HEK293 (cell line): Measurements from ENCODE around the gene NEMP2.
"Not testable (repeated sequence)": the region's sequence is repeated elsewhere in the genome, so short reads cannot be mapped to it uniquely, and the experiment has no call there.

ENCODE experiments used
- CTCF ChIA-PET: fragments of 350-600 bp; formaldehyde crosslinking; extraction: SDS; loops from one replicate; lab custom pipeline; 2021; ENCODE audit warnings: antibody characterized with exemption; lab: Yijun Ruan, JAX
- POLR2A ChIA-PET: fragments of 300-600 bp; formaldehyde crosslinking; extraction: SDS; loops from one replicate; lab custom pipeline; 2020; ENCODE audit warnings: antibody characterized with exemption, inconsistent platforms; lab: Yijun Ruan, JAX
- H3K27ac ChIP-seq: fragments of 200-500 bp; sonication (Bioruptor generic); 2 replicates; pipeline ENCODE4 v1.5.1; 2014; ENCODE audit warnings: low read depth, low read length, control low read depth, inconsistent platforms; ENCODE audit errors: extremely low read depth
- H3K36me3 ChIP-seq, 2 experiments: fragments of 200-500 bp in 1 of 2; sonication (Bioruptor generic) in 1 of 2; 1 replicate in 1 of 2; 2 replicates in 1 of 2; pipeline ENCODE4 v1.5.1; 2014 to 2017; ENCODE audit warnings: inconsistent platforms in 2 of 2, low read length in 2 of 2; ENCODE audit not compliant: control insufficient read depth in 2 of 2, insufficient read depth in 1 of 2
- H3K4me1 ChIP-seq: fragments of 200-500 bp; sonication (Bioruptor generic); 2 replicates; pipeline ENCODE4 v1.5.1; 2014; ENCODE audit warnings: mild to moderate bottlenecking, low read length, inconsistent platforms; ENCODE audit not compliant: control insufficient read depth, insufficient read depth
- H3K4me3 ChIP-seq: 2 replicates; pipeline ENCODE4 v1.5.1; 2011; ENCODE audit warnings: low read depth, mild to moderate bottlenecking, control low read depth, low read length, moderate library complexity
- H3K9me3 ChIP-seq: fragments of 200-500 bp; sonication (Bioruptor generic); 2 replicates; pipeline ENCODE4 v1.5.1; 2014; ENCODE audit warnings: low read depth, low read length, inconsistent platforms; ENCODE audit not compliant: control insufficient read depth, insufficient read depth
- GLIS1 ChIP-seq: fragments of 450-650 bp; formaldehyde crosslinking; IDR thresholded peaks from 2 replicates; pipeline ENCODE4 v1.5.1; 2016; ENCODE audit warnings: missing biosample characterization, missing genetic modification characterization
- IKZF3 ChIP-seq: fragments of 450-650 bp; IDR thresholded peaks from 2 replicates; pipeline ENCODE4 v1.5.0; 2018; ENCODE audit warnings: missing biosample characterization, mild to moderate bottlenecking, missing genetic modification characterization, moderate library complexity
- PRDM1 ChIP-seq: fragments of 450-650 bp; formaldehyde crosslinking; IDR thresholded peaks from 2 replicates; pipeline ENCODE4; 2016; ENCODE audit warnings: missing biosample characterization, missing genetic modification characterization
- WT1 ChIP-seq: fragments of 450-650 bp; formaldehyde crosslinking; IDR thresholded peaks from 2 replicates; pipeline ENCODE4 v1.5.1; 2016; ENCODE audit warnings: missing biosample characterization, missing genetic modification characterization
- ZEB2 ChIP-seq: fragments of 450-650 bp; formaldehyde crosslinking; IDR thresholded peaks from 2 replicates; pipeline ENCODE4 v1.5.1; 2016; ENCODE audit warnings: missing biosample characterization, missing genetic modification characterization
- ZNF239 ChIP-seq: fragments of 450-650 bp; formaldehyde crosslinking; IDR thresholded peaks from 2 replicates; pipeline ENCODE4 v1.5.1; 2016; ENCODE audit warnings: missing biosample characterization, missing genetic modification characterization
- ZNF529 ChIP-seq: fragments of 450-650 bp; formaldehyde crosslinking; IDR thresholded peaks from 2 replicates; pipeline ENCODE4 v1.5.1; 2017; ENCODE audit warnings: missing genetic modification characterization, missing biosample characterization; ENCODE audit not compliant: insufficient replicate concordance
- ZNF600 ChIP-seq: fragments of 450-650 bp; formaldehyde crosslinking; IDR thresholded peaks from 2 replicates; pipeline ENCODE4 v1.5.1; 2016; ENCODE audit warnings: missing biosample characterization, missing genetic modification characterization
- ZNF777 ChIP-seq: fragments of 450-650 bp; formaldehyde crosslinking; IDR thresholded peaks from 2 replicates; pipeline ENCODE4 v1.5.1; 2017; ENCODE audit warnings: missing biosample characterization, missing genetic modification characterization, borderline replicate concordance
- ZSCAN16 ChIP-seq: fragments of 450-650 bp; formaldehyde crosslinking; IDR thresholded peaks from 2 replicates; pipeline ENCODE4 v1.5.1; 2016; ENCODE audit warnings: missing biosample characterization, missing genetic modification characterization
- TF ChIP-seq, protein P1 (sequence below): fragments of 450-650 bp; formaldehyde crosslinking; IDR thresholded peaks from 2 replicates; pipeline ENCODE4 v1.5.1; 2017; ENCODE audit warnings: missing biosample characterization, missing genetic modification characterization
- TF ChIP-seq, protein P2 (sequence below): fragments of 450-650 bp; formaldehyde crosslinking; IDR thresholded peaks from 2 replicates; pipeline ENCODE4 v1.5.1; 2017; ENCODE audit warnings: missing biosample characterization, missing genetic modification characterization
- TF ChIP-seq, protein P3 (sequence below): fragments of 450-650 bp; formaldehyde crosslinking; IDR thresholded peaks from 2 replicates; pipeline ENCODE4 v1.5.1; 2016; ENCODE audit warnings: missing biosample characterization, missing genetic modification characterization, borderline replicate concordance
- TF ChIP-seq, protein P4 (sequence below): fragments of 450-650 bp; formaldehyde crosslinking; IDR thresholded peaks from 2 replicates; pipeline ENCODE4 v1.5.1; 2016; ENCODE audit warnings: missing biosample characterization, missing genetic modification characterization

Gene NEMP2

DNA sequence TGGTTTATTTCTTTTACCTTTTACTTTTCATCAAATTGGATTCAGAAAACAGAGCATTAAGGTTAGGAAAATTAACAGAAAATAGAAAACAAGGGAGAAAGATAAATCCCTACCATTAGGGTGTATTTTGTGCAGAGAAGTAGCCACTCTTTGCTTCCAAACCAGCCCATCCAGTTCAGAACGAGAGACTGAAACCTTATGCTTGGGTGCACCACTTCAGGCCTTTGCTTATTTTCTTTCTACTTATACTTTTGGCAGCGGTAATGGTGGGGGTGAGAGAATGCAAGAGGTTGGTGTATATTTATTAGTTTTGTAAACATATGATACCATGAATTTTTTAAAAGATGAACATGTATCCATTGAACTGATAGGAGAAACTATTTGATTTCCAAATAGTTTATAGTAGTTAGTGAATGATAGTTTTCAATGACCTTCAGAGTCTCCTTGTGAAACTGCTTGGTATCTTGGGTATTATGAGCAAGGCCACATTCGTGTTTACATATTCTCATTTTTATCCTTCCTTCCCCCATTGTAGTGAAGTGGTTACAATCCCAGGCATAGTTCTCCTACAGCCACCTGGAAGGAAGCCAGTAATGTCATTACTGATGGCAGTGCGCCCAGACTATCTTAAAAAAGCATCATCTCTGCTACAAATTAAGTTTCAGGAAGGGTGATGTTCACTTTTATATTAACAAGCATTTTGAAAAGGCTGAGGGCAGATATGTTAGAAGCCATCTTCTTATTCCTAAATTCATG lies 65.5 kb downstream of the NEMP2 start (continued):
- TF ChIP-seq, protein P1, sequence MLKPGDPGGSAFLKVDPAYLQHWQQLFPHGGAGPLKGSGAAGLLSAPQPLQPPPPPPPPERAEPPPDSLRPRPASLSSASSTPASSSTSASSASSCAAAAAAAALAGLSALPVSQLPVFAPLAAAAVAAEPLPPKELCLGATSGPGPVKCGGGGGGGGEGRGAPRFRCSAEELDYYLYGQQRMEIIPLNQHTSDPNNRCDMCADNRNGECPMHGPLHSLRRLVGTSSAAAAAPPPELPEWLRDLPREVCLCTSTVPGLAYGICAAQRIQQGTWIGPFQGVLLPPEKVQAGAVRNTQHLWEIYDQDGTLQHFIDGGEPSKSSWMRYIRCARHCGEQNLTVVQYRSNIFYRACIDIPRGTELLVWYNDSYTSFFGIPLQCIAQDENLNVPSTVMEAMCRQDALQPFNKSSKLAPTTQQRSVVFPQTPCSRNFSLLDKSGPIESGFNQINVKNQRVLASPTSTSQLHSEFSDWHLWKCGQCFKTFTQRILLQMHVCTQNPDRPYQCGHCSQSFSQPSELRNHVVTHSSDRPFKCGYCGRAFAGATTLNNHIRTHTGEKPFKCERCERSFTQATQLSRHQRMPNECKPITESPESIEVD (tag by site-specific recombination), result peak; percentile 93
- no peak for TF ChIP-seq ZNF529 (tag by site-specific recombination)
- TF ChIP-seq, protein P2, sequence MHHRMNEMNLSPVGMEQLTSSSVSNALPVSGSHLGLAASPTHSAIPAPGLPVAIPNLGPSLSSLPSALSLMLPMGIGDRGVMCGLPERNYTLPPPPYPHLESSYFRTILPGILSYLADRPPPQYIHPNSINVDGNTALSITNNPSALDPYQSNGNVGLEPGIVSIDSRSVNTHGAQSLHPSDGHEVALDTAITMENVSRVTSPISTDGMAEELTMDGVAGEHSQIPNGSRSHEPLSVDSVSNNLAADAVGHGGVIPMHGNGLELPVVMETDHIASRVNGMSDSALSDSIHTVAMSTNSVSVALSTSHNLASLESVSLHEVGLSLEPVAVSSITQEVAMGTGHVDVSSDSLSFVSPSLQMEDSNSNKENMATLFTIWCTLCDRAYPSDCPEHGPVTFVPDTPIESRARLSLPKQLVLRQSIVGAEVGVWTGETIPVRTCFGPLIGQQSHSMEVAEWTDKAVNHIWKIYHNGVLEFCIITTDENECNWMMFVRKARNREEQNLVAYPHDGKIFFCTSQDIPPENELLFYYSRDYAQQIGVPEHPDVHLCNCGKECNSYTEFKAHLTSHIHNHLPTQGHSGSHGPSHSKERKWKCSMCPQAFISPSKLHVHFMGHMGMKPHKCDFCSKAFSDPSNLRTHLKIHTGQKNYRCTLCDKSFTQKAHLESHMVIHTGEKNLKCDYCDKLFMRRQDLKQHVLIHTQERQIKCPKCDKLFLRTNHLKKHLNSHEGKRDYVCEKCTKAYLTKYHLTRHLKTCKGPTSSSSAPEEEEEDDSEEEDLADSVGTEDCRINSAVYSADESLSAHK (tag by site-specific recombination), result peak; percentile 73
- TF ChIP-seq, protein P3, sequence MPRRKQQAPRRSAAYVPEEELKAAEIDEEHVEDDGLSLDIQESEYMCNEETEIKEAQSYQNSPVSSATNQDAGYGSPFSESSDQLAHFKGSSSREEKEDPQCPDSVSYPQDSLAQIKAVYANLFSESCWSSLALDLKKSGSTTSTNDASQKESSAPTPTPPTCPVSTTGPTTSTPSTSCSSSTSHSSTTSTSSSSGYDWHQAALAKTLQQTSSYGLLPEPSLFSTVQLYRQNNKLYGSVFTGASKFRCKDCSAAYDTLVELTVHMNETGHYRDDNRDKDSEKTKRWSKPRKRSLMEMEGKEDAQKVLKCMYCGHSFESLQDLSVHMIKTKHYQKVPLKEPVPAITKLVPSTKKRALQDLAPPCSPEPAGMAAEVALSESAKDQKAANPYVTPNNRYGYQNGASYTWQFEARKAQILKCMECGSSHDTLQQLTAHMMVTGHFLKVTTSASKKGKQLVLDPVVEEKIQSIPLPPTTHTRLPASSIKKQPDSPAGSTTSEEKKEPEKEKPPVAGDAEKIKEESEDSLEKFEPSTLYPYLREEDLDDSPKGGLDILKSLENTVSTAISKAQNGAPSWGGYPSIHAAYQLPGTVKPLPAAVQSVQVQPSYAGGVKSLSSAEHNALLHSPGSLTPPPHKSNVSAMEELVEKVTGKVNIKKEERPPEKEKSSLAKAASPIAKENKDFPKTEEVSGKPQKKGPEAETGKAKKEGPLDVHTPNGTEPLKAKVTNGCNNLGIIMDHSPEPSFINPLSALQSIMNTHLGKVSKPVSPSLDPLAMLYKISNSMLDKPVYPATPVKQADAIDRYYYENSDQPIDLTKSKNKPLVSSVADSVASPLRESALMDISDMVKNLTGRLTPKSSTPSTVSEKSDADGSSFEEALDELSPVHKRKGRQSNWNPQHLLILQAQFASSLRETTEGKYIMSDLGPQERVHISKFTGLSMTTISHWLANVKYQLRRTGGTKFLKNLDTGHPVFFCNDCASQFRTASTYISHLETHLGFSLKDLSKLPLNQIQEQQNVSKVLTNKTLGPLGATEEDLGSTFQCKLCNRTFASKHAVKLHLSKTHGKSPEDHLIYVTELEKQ (tag by site-specific recombination), result 0 out of 2 replicates have a peak, but pooled peaks have one; percentile 9
- peak; percentile 46 for TF ChIP-seq ZEB2 (tag by site-specific recombination)
- TF ChIP-seq ZNF777 (tag by site-specific recombination), result no peak
- 0 out of 2 replicates have a peak, but pooled peaks have one; percentile 58 for TF ChIP-seq ZNF600 (tag by site-specific recombination)
- TF ChIP-seq IKZF3 (tag by site-specific recombination), result peak; percentile 97
- peak; percentile 58; the same call in 1 of the 2 replicates for TF ChIP-seq PRDM1 (tag by site-specific recombination)
- TF ChIP-seq ZNF239 (tag by site-specific recombination), result no peak

DNA sequence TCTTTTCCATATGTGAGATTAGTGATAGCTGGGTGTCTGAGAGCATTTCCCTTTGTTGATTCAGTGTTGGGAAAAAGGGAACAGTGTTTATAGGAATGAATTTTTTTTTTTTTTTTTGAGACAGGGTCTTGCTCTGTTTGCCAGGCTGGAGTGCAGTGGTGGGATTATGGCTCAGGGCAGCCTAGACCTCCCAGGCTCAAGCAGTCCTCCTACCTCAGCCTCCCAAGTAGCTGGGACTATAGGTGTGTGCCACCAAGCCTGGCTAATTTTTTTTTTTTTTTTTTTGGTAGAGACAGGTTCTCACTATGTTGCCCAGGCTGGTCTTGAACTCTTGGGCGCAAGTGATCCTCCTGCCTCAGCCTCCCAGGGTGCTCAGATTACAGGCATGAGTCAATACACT lies 66.2 kb downstream of the NEMP2 start:
- Histone ChIP-seq H3K27ac (peak overlapping the region; percentile 75), H3K4me1 (peaks cover 34% of the 10 kb centered on the region)
- CTCF ChIA-PET, result interaction anchor here (1.2 kb wide), 1 partner anchor 118 kb away, joined by 7 read pairs; no protein-coding TSS in a partner anchor
- H3K9me3 ChIP-seq, H3K4me3 ChIP-seq, H3K36me3 ChIP-seq, POLR2A ChIA-PET: not testable (repeated sequence)
- TF ChIP-seq GLIS1, result peak; percentile 79
- TF ChIP-seq ZSCAN16 (tag by site-specific recombination), result peak; percentile 85
- TF ChIP-seq, protein P4, sequence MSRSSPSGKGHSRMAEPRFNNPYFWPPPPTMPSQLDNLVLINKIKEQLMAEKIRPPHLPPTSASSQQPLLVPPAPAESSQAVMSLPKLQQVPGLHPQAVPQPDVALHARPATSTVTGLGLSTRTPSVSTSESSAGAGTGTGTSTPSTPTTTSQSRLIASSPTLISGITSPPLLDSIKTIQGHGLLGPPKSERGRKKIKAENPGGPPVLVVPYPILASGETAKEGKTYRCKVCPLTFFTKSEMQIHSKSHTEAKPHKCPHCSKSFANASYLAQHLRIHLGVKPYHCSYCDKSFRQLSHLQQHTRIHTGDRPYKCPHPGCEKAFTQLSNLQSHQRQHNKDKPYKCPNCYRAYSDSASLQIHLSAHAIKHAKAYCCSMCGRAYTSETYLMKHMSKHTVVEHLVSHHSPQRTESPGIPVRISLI (tag by site-specific recombination), result peak; percentile 91
- 0 out of 2 replicates have a peak, but pooled peaks have one; percentile 25 for TF ChIP-seq WT1 (tag by site-specific recombination)
